DMS53 treated with DMSO at 0.1 percent for 48 hours (cell line): Measurements from ENCODE around the gene DYNLRB1.

Experiments used
- DNase-seq: peaks from one replicate; lab custom pipeline; 2025; ENCODE audit not compliant: unreplicated experiment; lab: John Stamatoyannopoulos, UW

DYNLRB1 gene

DNA sequence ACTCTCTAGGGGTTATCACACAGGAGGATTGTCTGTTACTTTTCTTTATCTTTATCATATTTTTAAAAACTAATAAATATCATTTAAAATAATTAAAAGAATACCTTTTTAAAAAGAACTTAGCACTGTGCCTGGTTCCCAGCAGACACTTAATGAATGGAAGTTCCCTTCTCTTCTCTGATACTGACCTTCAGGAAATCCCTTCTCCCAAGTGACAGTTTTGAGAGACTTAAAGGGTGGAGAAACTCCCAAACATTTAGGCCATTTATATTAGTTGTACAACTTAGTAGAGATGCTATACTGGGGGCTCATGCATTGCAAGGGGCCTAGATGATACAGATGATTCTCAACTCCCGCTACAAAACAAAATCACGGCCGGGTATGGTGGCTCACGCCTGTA, 60.8 kb downstream of the DYNLRB1 start:
- no peak for DNase-seq

DNA sequence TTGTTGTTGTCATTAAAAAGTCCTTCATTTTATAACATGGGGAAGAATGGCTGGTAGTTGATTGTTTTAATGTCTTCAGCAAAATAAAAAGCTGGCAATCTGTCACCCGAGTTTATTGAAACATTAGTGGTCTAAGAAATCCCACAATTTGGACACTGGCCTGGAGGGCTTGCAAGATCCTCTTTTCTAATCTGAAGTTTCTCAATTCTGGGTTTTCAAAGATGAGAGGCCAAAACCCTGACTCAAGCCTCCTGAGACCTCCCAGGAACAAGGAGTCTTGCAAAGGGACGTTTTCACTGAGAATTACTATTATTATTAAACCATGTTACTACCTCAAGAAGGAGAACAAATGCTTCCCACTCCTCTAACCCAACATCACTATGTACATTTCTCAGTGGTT, 61.8 kb downstream of the DYNLRB1 start:
- DNase-seq, result no peak

DNA sequence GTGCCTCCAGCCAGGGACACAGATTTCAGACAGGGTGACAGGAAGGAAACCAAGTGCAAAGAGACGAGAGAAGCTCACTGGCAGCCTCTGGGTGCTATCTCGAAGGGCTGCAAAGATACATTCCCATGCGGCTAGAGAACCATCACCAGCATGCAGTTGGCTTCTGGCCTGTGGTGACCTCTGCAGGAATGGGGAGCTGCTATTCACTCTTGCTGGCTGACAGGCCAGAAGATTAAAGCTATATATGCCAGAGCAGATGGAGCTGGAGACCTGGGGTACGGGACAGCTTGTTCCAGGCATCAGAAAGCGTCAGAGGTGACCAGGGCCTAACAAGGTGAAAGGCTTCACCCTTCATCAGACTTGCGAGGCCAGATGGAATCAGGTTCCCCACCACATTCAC, 62.3 kb downstream of the DYNLRB1 start:
- no peak for DNase-seq

DNA sequence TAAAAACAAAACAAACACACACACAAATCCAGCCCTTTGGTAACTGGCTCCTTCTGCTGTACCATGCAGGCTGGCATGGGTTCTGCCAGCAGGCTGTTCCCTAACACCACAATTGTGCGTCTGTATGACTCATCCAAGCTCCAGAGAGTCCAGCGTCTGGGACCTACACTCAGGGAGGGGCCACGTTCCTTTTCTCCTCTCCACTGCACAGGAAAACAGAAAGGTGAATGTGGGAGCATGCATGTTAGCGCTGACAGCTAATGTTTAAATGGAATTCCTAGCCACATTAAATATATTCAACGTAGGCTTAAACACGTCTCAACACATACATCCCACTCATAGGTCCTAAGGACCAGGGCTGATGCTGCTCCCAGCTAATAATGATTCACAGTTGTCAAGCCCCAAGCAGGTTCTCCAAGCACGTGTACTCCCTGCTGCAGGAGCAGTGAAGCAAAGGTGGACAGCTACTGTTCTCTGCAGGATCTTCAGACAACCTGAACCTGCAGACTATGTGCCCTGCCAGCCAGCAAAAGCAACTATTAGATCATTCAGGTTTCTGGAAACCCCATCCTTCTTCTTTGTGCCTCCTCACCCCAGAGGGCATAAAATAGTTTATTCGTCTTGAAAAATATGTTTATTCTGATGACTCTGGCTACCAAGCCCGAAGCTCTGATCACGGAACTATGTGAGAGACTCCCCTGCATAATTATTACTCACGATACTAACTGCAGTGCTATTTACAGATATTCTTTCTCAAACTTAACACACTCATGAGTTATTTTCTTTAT, 63.2 kb downstream of the DYNLRB1 start:
- peak; percentile 22 for DNase-seq

DNA sequence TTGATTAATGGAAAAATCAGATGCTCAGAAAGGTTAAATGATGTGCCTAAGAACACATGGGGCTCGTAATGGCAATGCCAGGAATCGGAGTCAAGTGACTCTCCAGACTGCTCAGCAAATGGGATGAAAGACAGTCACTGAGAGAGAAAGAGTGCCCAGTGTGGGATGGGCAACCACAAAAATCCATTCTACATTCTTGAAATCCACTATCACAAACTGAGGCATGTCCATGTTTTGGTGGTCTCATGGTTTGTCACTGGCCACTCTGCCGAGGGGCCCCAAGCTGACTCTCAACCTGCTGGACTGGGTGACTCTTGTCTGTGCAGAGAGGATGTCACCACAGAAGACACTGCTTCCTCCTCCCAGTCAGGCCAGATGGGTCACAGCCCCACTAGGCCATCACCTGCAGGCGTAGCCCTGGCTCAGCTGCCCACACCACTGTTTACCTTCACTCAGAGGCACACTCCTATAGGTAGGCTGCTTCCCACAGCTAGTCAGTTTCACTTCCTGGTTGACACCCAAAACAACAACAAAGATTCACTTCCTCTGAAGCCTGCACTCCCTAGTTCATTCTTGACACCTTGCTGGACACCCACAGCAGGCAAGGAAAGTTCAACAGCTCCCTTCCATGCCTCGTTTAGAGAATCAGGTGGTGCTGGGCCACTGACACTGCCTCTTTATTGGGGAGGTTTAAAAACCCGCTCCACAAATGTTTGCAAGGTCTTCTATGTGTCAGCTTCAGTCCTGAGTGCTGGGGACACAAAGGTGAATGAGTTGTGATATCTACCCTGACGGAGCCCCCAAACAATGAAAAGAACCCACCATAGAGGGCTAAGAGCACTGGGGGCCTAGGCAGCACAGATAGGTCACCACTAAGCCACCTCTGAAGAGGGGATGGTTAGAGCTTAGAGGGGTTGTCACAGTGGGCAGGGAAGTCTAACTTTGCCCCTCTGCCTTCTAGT, 64.0 kb downstream of the DYNLRB1 start:
- DNase-seq, result peak; percentile 84

DNA sequence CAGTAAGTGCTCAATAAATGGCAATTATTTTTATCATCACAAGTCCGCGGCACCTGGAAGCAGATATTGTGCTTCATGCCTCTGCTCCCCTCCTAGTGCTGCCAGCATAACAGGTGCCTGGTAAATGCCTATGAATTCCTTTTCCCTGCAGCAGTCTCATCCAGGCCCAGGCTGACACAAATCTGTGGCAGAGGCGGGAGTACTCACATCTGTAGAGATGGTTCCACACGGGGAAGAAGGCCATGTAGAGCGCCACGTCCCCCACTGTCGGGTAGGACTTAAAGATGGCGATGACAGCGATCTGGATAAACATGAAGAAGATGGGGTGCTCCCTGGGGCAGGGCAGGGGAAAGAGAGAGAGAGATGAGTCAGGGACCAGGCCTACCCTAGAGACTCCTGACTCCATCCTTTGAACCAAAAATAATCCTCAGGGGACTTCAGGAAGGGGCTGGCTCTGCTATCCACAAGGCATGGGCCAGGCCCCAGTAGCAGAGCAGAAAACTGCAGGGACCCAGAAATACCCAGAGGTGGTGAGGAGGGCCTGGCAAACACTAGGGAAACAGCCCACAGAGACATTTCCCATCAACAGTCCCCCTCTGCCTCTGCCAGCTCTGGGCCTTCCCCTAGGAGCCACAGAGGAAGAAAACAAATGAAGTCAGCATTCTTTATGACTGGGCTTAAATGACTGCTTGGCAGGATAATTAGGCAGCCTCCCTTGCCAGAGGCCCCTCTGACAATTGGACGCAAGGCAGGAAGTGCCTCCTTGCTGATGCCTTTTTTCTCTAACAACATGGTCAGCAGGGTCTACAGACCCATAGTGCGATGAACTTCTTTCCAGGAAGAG, 65.3 kb downstream of the DYNLRB1 start:
- no peak for DNase-seq

DNA sequence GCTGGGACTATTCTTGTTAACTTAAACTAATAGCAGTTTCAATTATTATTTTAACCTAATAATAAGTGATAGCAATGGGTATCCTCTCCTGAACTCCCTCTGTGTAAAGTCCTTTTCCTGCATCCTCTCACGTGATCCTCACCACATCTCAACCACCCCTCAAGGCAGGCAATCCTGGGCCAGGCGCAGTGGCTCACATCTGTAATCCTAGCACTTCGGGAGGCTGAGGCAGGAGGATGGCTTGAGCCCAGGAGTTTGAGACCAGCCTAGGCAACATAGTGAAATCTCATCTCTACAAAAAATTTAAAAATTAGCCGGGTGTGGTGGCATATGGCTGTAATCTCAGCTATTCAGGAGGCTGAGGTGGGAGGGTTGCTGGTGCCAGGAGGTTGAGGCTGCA, 66.0 kb downstream of the DYNLRB1 start:
- DNase-seq, result no peak

DNA sequence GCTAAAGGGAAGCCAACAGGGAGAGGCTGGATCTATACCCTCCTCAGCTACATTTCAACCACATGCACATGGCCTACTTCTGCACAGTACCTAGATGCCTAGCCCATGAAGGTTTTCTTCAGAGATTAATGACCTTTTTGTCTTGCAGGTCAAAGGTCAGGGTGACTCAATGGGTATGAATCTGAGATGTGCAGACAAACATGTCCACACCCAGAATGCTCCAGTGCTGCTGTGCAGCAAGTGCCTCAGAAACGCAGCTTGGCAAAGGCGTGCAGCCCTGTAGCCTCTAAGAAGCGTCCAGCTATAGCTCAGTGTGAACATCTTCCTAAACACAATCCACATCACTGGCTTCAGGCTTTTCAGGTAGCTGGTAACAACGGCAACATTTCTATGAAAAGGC, 66.7 kb downstream of the DYNLRB1 start:
- DNase-seq, result no peak

DNA sequence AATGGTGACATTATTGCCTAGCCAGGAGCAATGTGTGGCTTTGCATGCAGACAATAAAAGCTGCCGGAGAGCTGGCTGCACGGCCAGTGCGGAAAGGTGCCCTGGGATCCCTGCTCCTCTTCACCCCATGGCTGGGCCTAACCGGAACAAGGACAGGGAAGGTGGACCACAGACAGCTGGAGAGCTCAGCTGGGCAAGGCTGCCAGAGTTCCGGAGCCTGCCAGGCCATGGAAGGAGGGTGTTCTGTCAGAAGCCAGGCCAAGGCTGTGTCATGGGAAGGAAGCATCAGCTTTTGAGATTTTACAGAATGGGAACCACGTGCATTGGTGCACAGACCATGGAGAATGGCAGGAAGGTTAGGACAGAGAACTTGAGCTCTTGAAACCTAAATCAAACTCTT, 67.3 kb downstream of the DYNLRB1 start:
- no peak for DNase-seq

DNA sequence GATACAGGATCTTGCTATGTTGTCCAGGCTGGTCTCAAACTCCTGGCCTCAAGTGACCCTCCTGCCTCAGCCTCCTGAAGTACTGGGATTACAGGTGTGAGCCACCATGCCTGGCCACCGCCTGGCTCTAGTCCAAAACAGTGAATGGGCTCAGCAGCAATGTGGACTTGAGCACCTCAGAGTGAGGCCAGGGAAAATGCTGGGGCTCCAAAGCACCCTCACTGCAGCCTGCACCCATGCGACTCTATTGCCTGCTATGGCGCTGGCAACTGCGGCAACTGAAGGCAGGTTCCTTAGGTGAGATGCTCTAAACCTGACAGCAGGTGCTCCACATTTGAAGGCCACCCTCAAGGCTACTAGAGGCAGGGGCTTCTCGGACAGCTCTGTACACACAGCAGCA, 68.8 kb downstream of the DYNLRB1 start:
- DNase-seq, result no peak

DNA sequence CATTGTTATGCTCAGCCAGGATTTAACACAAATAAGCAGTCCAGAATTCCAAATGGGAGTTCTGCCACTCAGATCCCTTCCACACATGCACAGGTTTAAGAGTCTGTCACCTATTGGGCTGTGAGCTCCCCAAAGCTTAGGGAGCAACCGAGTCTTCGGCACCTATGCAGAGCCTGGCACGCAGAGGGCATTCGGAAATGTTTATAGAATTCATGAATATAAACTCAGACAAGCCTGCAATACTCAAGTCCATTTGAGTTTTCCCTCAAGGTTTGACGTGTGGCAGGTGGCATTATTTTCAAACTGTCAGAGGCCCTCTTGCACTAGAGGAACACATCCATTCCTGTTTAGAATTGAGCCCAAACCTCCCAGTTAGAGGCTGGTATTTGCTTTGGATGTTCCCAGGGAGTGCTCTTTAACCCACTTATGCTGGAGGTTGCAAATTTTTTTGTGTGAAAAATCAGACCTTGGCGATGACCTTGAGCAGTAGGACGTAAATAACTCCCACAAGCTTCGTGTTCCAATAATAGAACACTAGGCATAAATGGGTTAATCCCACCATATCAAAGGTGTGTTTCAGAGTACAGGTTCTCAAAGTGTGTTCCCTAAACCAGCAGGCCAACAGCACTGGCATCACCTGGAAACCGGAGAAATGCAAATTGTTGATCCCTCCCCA, 70.4 kb downstream of the DYNLRB1 start:
- no peak for DNase-seq
